MCF 10A (cell line): ENCODE results near the gene WSCD1. TPM values are rescaled to one million over a fixed set of nuclear protein-coding genes. Genes with fewer than 3 reads are reported as not detected.

ENCODE experiments used
- BruUV-seq: library from RNA; stranded (reverse); fragments of 400-500 nt; replicated peaks from 2 replicates; lab custom pipeline; 2021; lab: Mats Ljungman, UMichigan
- CTCF ChIA-PET: fragments of 300-600 bp; sonication (Branson Sonifier 250); formaldehyde crosslinking; extraction: SDS; loops from one replicate; lab custom pipeline; 2021; ENCODE audit warnings: antibody characterized with exemption, inconsistent platforms; lab: Yijun Ruan, JAX
- POLR2A ChIA-PET: fragments of 300-600, 350-650 bp; sonication (Branson Sonifier 250); formaldehyde crosslinking; extraction: SDS; loops from one replicate; lab custom pipeline; 2020; ENCODE audit warnings: antibody characterized with exemption, inconsistent platforms; lab: Yijun Ruan, JAX
- DNase-seq: peaks from one replicate; pipeline ENCODE4 v3.0.0-alpha.2; 2018; ENCODE audit not compliant: unreplicated experiment
- H3K27ac Mint-ChIP-seq: one replicate; pipeline ENCODE4 v1.8.0; 2022; ENCODE audit warnings: mild to moderate bottlenecking, low read depth, mixed read lengths; ENCODE audit not compliant: unreplicated experiment
- H3K27me3 Mint-ChIP-seq: one replicate; pipeline ENCODE4 v1.8.0; 2022; ENCODE audit warnings: mixed read lengths; ENCODE audit not compliant: insufficient read depth, unreplicated experiment
- H3K36me3 Mint-ChIP-seq: one replicate; pipeline ENCODE4 v1.8.0; 2022; ENCODE audit warnings: mild to moderate bottlenecking, moderate library complexity, mixed read lengths; ENCODE audit not compliant: insufficient read depth, unreplicated experiment
- H3K4me1 Mint-ChIP-seq: one replicate; pipeline ENCODE4 v1.8.0; 2022; ENCODE audit warnings: mixed read lengths; ENCODE audit not compliant: insufficient read depth, unreplicated experiment
- H3K4me3 Mint-ChIP-seq: one replicate; pipeline ENCODE4 v1.8.0; 2022; ENCODE audit warnings: mild to moderate bottlenecking, moderate library complexity, mixed read lengths; ENCODE audit not compliant: unreplicated experiment
- H3K9me3 Mint-ChIP-seq: one replicate; pipeline ENCODE4 v1.8.0; 2022; ENCODE audit warnings: mixed read lengths; ENCODE audit not compliant: unreplicated experiment
- CTCF ChIP-seq: fragments of 200-600 bp; IDR thresholded peaks from one replicate; pipeline ENCODE4 v1.8.0; 2022; ENCODE audit warnings: antibody characterized with exemption, mild to moderate bottlenecking; ENCODE audit not compliant: unreplicated experiment
- intact Hi-C: fragments of 100-400 bp; cut with micrococcal nuclease; formaldehyde crosslinking; loops from 2 replicates; pipeline ENCODE4 v1.14.1; 2022
- total RNA-seq: library from RNA; stranded (reverse); gene quantifications from 2 replicates; pipeline ENCODE4 v1.2.3, GENCODE V29; 2022

WSCD1 gene
- total RNA-seq, 1 experiment from 2014 or later, result not detected

- Mint-ChIP-seq H3K27ac (no peak overlapping the region), H3K27me3 (peaks cover 8% of the 10 kb centered on the region), H3K36me3 (no peaks in the 10 kb centered on the region), H3K4me3 (no peak overlapping the region), H3K4me1 (no peaks in the 10 kb centered on the region), H3K9me3 (no peaks in the 10 kb centered on the region)
- intact Hi-C loops, result no loop called here
- no peak for DNase-seq
- CTCF ChIA-PET, result no interaction called here
- POLR2A ChIA-PET, result no interaction called here
- BruUV-seq, result no TSS peak
- TF ChIP-seq CTCF, result no peak
Observed at GRCh38 chr17:6035801-6036394, 34.3 kb upstream of the WSCD1 start.

GRCh38 chr17:6040504-6040903, 29.7 kb upstream of the WSCD1 start:
- no TSS peak for BruUV-seq
- CTCF ChIA-PET, result no interaction called here
- no peaks in the 10 kb centered on the region for H3K27me3 Mint-ChIP-seq

GRCh38 chr17:6041246-6041645, 28.9 kb upstream of the WSCD1 start:
- no peak for DNase-seq
- intact Hi-C loops, result no loop called here
- no TSS peak for BruUV-seq
- Mint-ChIP-seq H3K9me3 (no peaks in the 10 kb centered on the region), H3K4me3 (no peak overlapping the region), H3K27ac (no peak overlapping the region), H3K4me1 (no peaks in the 10 kb centered on the region), H3K27me3 (no peaks in the 10 kb centered on the region), H3K36me3 (no peaks in the 10 kb centered on the region)
- no peak for TF ChIP-seq CTCF
- ChIA-PET CTCF (interaction anchor here (1.4 kb wide), 1 partner anchor 335 kb away, joined by 4 read pairs; no protein-coding TSS in a partner anchor), POLR2A (no interaction called here)

More at GRCh38 chr17:6040504-6040903, 29.7 kb upstream of the WSCD1 start:
- H3K4me1 Mint-ChIP-seq, result no peaks in the 10 kb centered on the region
- TF ChIP-seq CTCF, result no peak
- no peaks in the 10 kb centered on the region for H3K9me3 Mint-ChIP-seq
- H3K4me3 Mint-ChIP-seq, result no peak overlapping the region
- H3K27ac Mint-ChIP-seq, result no peak overlapping the region
- DNase-seq, result no peak
- POLR2A ChIA-PET, result no interaction called here
- intact Hi-C loops, result no loop called here
- no peaks in the 10 kb centered on the region for H3K36me3 Mint-ChIP-seq

GRCh38 chr17:6043405-6043804, 26.8 kb upstream of the WSCD1 start:
- H3K36me3 Mint-ChIP-seq, result no peaks in the 10 kb centered on the region
- no peak for TF ChIP-seq CTCF
- no peaks in the 10 kb centered on the region for H3K4me1 Mint-ChIP-seq
- no peak for DNase-seq
- no peaks in the 10 kb centered on the region for H3K9me3 Mint-ChIP-seq
- intact Hi-C loops, result no loop called here
- H3K4me3 Mint-ChIP-seq, result no peak overlapping the region
- no peaks in the 10 kb centered on the region for H3K27me3 Mint-ChIP-seq
- CTCF ChIA-PET, result no interaction called here
- POLR2A ChIA-PET, result no interaction called here
- no TSS peak for BruUV-seq
- H3K27ac Mint-ChIP-seq, result no peak overlapping the region
